Left lung (tissue), 10 donors: ENCODE data around the gene USP24. TPM values are rescaled to one million over a fixed set of nuclear protein-coding genes. Genes with fewer than 3 reads are reported as not detected.

ENCODE experiments used
- ATAC-seq: fragments of 200-7000 bp; cut with Tn5 transposase; one replicate; pipeline ENCODE4 v1.9.1; 2020; ENCODE audit warnings: moderate library complexity
- DNase-seq, 4 donors: peaks; one replicate each; pipeline ENCODE4 v3.0.0-alpha.2; 2013 to 2020
- H3K27ac ChIP-seq, 2 donors: fragments of 200-600 bp; sonication (generic) in 1 of 2; one replicate each; pipeline versions ENCODE4 v1.5.0 to v1.8.0; 2020 to 2021
- H3K27me3 ChIP-seq, 2 donors: fragments of 200-600 bp; sonication (generic) in 1 of 2; one replicate each; pipeline versions ENCODE4 v1.5.0 to v1.8.0; 2020 to 2021
- H3K36me3 ChIP-seq, 2 donors: fragments of 200-600 bp; sonication (generic) in 1 of 2; one replicate each; pipeline versions ENCODE4 v1.5.0 to v1.8.0; 2020 to 2021
- H3K4me1 ChIP-seq, 2 donors: fragments of 200-600 bp; one replicate each; pipeline ENCODE4 v1.8.0; 2021
- H3K4me3 ChIP-seq, 2 donors: fragments of 200-600 bp; sonication (generic) in 1 of 2; one replicate each; pipeline versions ENCODE4 v1.5.0 to v1.8.0; 2020 to 2021; ENCODE audit warnings: mild to moderate bottlenecking in 1 of 2
- H3K9me3 ChIP-seq, 2 donors: fragments of 200-600 bp; sonication (generic) in 1 of 2; one replicate each; pipeline versions ENCODE4 v1.5.0 to v1.8.0; 2020 to 2021
- CTCF ChIP-seq, 2 donors: fragments of 200-600 bp; sonication (generic) in 1 of 2; IDR thresholded peaks; one replicate each; pipeline versions ENCODE4 v1.5.0 to v1.8.0; 2021; ENCODE audit warnings: antibody characterized with exemption in 2 of 2
- intact Hi-C, 2 donors: fragments of 100-400 bp; cut with DNase I; formaldehyde crosslinking; loops; one replicate each; pipeline versions ENCODE4 v1.11.2 to v1.14.2; 2022
- polyA plus RNA-seq, 6 donors: library from polyadenylated mRNA; unstranded; fragments of 120-200 nt; gene quantifications; one replicate each; pipeline ENCODE4 v1.2.1, GENCODE V29; 2013; ENCODE audit not compliant: insufficient read length in 6 of 6
- total RNA-seq, 2 donors: library from RNA; stranded (reverse); fragmentation: NEBNext Ultra II Directional; extraction: Animal tissue kit (Norgen Biotek cat#: 25700); gene quantifications; one replicate each; pipeline ENCODE4 v1.2.1, GENCODE V29; 2021
- donor health status: DM: no; HTN: yes; CAD: no.
- donor health status: DM: no; HTN: no; CAD: no.

USP24 gene
- total and polyA plus RNA-seq, 8 donors: 26.1 to 63.7 (median 47.2) TPM

GRCh38 chr1:55154616-55155015 lies 60.5 kb downstream of the USP24 start:
- TF ChIP-seq CTCF (IDR thresholded peaks at IDR 0.05): no peak
- Histone ChIP-seq H3K9me3 (no peaks in the 10 kb centered on the region), H3K36me3 (peaks cover 0 to 62% of the 10 kb centered on the region in 2 donors), H3K4me3 (no peak overlapping the region), H3K27ac (no peak overlapping the region), H3K27me3 (no peaks in the 10 kb centered on the region), H3K4me1 (peaks cover 0 to 10% of the 10 kb centered on the region in 2 donors)
- ATAC-seq (no peak), DNase-seq (no peak)
- intact Hi-C loops: no loop called here

GRCh38 chr1:55153031-55153430 lies 62.1 kb downstream of the USP24 start:
- Histone ChIP-seq H3K27ac (no peak overlapping the region), H3K4me1 (peaks cover 0 to 12% of the 10 kb centered on the region in 2 donors), H3K27me3 (no peaks in the 10 kb centered on the region), H3K4me3 (no peak overlapping the region), H3K36me3 (peaks cover 0 to 51% of the 10 kb centered on the region in 2 donors), H3K9me3 (no peaks in the 10 kb centered on the region)
- no peak for DNase-seq
- intact Hi-C loops: no loop called here
- no peak for TF ChIP-seq CTCF (IDR thresholded peaks at IDR 0.05)
- no peak for ATAC-seq

GRCh38 chr1:55150880-55151588 lies 64.1 kb downstream of the USP24 start:
- no peak overlapping the region for H3K4me3 ChIP-seq
- H3K36me3 ChIP-seq: peaks cover 0 to 49% of the 10 kb centered on the region in 2 donors
- peaks cover 0 to 21% of the 10 kb centered on the region in 2 donors for H3K4me1 ChIP-seq
- DNase-seq (no peak), ATAC-seq (peak; percentile 79)
- no peaks in the 10 kb centered on the region for H3K9me3 ChIP-seq
- H3K27ac ChIP-seq: peak overlapping the region; percentile 14 to 75
- H3K27me3 ChIP-seq: no peaks in the 10 kb centered on the region
- intact Hi-C loops: no loop called here
- no peak for TF ChIP-seq CTCF (IDR thresholded peaks at IDR 0.05)

GRCh38 chr1:55148676-55149075 lies 66.5 kb downstream of the USP24 start:
- intact Hi-C loops: no loop called here
- no peak for ATAC-seq
- DNase-seq: no peak
- Histone ChIP-seq H3K4me3 (no peak overlapping the region), H3K27ac (no peak overlapping the region), H3K27me3 (no peaks in the 10 kb centered on the region), H3K36me3 (peaks cover 0 to 54% of the 10 kb centered on the region in 2 donors), H3K9me3 (no peaks in the 10 kb centered on the region), H3K4me1 (peaks cover 0 to 21% of the 10 kb centered on the region in 2 donors)
- no peak for TF ChIP-seq CTCF (IDR thresholded peaks at IDR 0.05)

- ATAC-seq: no peak
- H3K27me3 ChIP-seq: no peaks in the 10 kb centered on the region
- DNase-seq: peak in 1 of 4 donors; percentile 58
- TF ChIP-seq CTCF (IDR thresholded peaks at IDR 0.05): no peak
- peaks cover 0 to 54% of the 10 kb centered on the region in 2 donors for H3K36me3 ChIP-seq
- H3K9me3 ChIP-seq: no peaks in the 10 kb centered on the region
- peaks cover 0 to 21% of the 10 kb centered on the region in 2 donors for H3K4me1 ChIP-seq
- intact Hi-C loops: no loop called here
- H3K27ac ChIP-seq: no peak overlapping the region
- H3K4me3 ChIP-seq: no peak overlapping the region
Measured at GRCh38 chr1:55147524-55147923, 67.6 kb downstream of the USP24 start.
